Astrocyte of the hippocampus (primary cell): Measurements from ENCODE around the gene NOVA1.

Source experiments
- DNase-seq: peaks from one replicate; pipeline ENCODE4 v3.0.0; 2011; ENCODE audit warnings: low read depth, low spot score

The NOVA1 gene

GRCh38 chr14:26594148-26594547, 3.7 kb downstream of the NOVA1 start:
- no peak for DNase-seq

GRCh38 chr14:26593357-26593756, 4.5 kb downstream of the NOVA1 start:
- DNase-seq, result no peak

- DNase-seq, result no peak
Measured at GRCh38 chr14:26589925-26590324, 7.9 kb downstream of the NOVA1 start.

GRCh38 chr14:26577711-26578110, 20.1 kb downstream of the NOVA1 start:
- DNase-seq, result no peak

GRCh38 chr14:26554069-26554772, 43.6 kb downstream of the NOVA1 start:
- DNase-seq, result no peak

- DNase-seq, result no peak
Measured at GRCh38 chr14:26549571-26549970, 48.3 kb downstream of the NOVA1 start.

- DNase-seq, result no peak
Measured at GRCh38 chr14:26548406-26548805, 49.4 kb downstream of the NOVA1 start.

- DNase-seq, result no peak
Measured at GRCh38 chr14:26538176-26538575, 59.7 kb downstream of the NOVA1 start.

- DNase-seq, result peak; percentile 77
Measured at GRCh38 chr14:26531894-26532293, 65.9 kb downstream of the NOVA1 start.

GRCh38 chr14:26528415-26529182, 69.2 kb downstream of the NOVA1 start:
- DNase-seq, result no peak

- peak; percentile 23 for DNase-seq
Measured at GRCh38 chr14:26527095-26527494, 70.7 kb downstream of the NOVA1 start.

- no peak for DNase-seq
Measured at GRCh38 chr14:26526137-26526536, 71.7 kb downstream of the NOVA1 start.

GRCh38 chr14:26525085-26525484, 72.7 kb downstream of the NOVA1 start:
- no peak for DNase-seq

- DNase-seq, result peak; percentile 76
Measured at GRCh38 chr14:26522967-26523366, 74.9 kb downstream of the NOVA1 start.

GRCh38 chr14:26517771-26518170, 80.1 kb downstream of the NOVA1 start:
- DNase-seq, result no peak

- DNase-seq, result no peak
Measured at GRCh38 chr14:26500028-26500427, 97.8 kb downstream of the NOVA1 start.

- no peak for DNase-seq
Measured at GRCh38 chr14:26499546-26499945, 98.3 kb downstream of the NOVA1 start.

GRCh38 chr14:26486922-26487321, 110.9 kb downstream of the NOVA1 start:
- no peak for DNase-seq

GRCh38 chr14:26484562-26484961, 113.3 kb downstream of the NOVA1 start:
- DNase-seq, result no peak

GRCh38 chr14:26478967-26479366, 118.9 kb downstream of the NOVA1 start:
- no peak for DNase-seq

- no peak for DNase-seq
Measured at GRCh38 chr14:26466862-26467261, 131.0 kb downstream of the NOVA1 start.

GRCh38 chr14:26463136-26463535, 134.7 kb downstream of the NOVA1 start:
- DNase-seq, result no peak

- DNase-seq, result no peak
Measured at GRCh38 chr14:26454105-26454504, 143.7 kb downstream of the NOVA1 start.
